ACC112 (cell line): ENCODE data around the gene NAA16.

Source experiments
- H2AFZ ChIP-seq: fragments of 200-600 bp; sonication (generic); one replicate; pipeline ENCODE4 v1.6.0; 2017; ENCODE audit warnings: antibody characterized with exemption, low read length; ENCODE audit not compliant: unreplicated experiment
- H3K27ac ChIP-seq: fragments of 200-600 bp; sonication (generic); 2 replicates; pipeline ENCODE4 v1.5.1; 2014; ENCODE audit warnings: low read depth, mild to moderate bottlenecking, antibody characterized with exemption, low read length, moderate library complexity
- H3K27me3 ChIP-seq: fragments of 200-600 bp; sonication (generic); 2 replicates; pipeline ENCODE4 v1.6.1; 2014; ENCODE audit warnings: mild to moderate bottlenecking, antibody characterized with exemption, low read length, moderate library complexity, mixed read lengths; ENCODE audit not compliant: insufficient read depth
- H3K36me3 ChIP-seq: fragments of 200-600 bp; sonication (generic); 2 replicates; pipeline ENCODE4 v1.6.1; 2016; ENCODE audit warnings: mild to moderate bottlenecking, antibody characterized with exemption, low read length, moderate library complexity, mixed read lengths; ENCODE audit not compliant: insufficient read depth
- H3K4me1 ChIP-seq: fragments of 200-600 bp; sonication (generic); one replicate; pipeline ENCODE4 v1.6.1; 2016; ENCODE audit warnings: low read length, mixed read lengths; ENCODE audit not compliant: insufficient read depth, unreplicated experiment, control insufficient read depth
- H3K4me3 ChIP-seq: fragments of 200-600 bp; sonication (generic); 2 replicates; pipeline ENCODE4 v1.5.1; 2014; ENCODE audit warnings: mild to moderate bottlenecking, low read depth, low read length
- H3K79me2 ChIP-seq: fragments of 200-600 bp; sonication (generic); one replicate; pipeline ENCODE4 v1.6.0; 2016; ENCODE audit warnings: low read length; ENCODE audit not compliant: control insufficient read depth, unreplicated experiment, insufficient read depth

Gene NAA16

DNA sequence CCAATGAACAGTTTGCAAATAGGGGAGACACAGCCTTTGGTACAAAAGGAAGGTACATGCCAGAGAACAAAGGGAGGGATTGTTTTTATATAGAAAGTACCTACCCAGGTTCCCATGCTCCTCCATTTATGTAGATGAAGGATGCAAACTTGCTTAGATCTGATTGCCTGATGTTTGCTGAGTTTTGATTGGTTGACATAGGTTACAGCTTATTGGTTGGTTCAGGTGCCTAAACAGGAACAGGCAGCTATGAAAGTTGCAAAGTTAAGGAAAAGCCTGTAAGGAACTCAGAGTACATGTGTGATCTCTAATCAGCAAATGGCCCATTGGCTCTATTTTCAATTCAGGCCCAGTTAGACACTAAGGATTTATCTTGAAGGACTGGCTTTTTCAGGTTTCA lies 6.5 kb upstream of the NAA16 start:
- H3K79me2 ChIP-seq: no peaks in the 10 kb centered on the region
- H3K36me3 ChIP-seq: no peaks in the 10 kb centered on the region
- no peak overlapping the region for H3K4me3 ChIP-seq
- no peak overlapping the region for H2AFZ ChIP-seq
- no peak overlapping the region for H3K27ac ChIP-seq
- H3K4me1 ChIP-seq: peaks cover 6% of the 10 kb centered on the region
- H3K27me3 ChIP-seq: no peaks in the 10 kb centered on the region

- Histone ChIP-seq H3K27me3 (no peaks in the 10 kb centered on the region), H3K4me1 (peaks cover 11% of the 10 kb centered on the region), H3K79me2 (peaks cover 3% of the 10 kb centered on the region), H3K4me3 (no peak overlapping the region), H3K27ac (no peak overlapping the region), H2AFZ (peak overlapping the region; percentile 44), H3K36me3 (no peaks in the 10 kb centered on the region)
Observed at GRCh38 chr13:41306271-41307145, 4.6 kb upstream of the NAA16 start.

DNA sequence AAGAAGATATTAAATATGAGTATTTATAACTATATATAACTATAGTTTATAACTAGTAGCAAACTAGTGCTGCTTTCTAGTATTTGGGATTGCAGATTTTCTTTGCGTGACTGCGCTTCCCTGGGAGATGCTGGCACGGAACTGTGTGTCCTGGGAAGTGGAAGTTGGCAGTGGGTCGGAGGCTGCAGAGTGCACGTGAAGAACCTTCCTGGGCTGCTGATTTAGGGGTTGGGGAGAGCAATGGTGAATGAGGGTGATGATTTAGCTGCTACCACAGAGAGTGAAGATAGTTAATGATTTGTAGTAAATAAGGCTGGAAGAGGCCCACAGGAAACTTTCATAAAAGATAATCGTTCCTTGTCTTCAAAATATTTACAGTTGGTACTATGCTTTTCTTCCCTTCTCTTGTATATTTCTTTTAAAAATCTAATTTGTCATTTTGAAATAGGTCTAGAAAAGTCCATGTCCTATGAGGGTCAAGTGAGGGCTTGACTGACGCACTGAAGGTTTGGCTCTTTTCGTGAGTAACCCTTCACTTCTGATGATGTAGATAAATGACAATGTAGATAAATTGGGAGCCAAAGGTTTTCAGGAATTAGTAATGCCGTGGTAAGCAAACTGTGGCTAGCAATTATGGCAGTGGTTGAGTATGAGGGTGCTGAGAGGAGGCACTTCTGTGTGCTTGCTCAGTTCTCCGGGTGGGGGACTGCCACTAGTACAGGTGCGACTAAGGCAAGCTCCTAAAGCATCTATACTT lies 3.0 kb upstream of the NAA16 start:
- Histone ChIP-seq H3K79me2 (peaks cover 19% of the 10 kb centered on the region), H3K4me1 (peaks cover 11% of the 10 kb centered on the region), H3K36me3 (no peaks in the 10 kb centered on the region), H2AFZ (no peak overlapping the region), H3K27me3 (no peaks in the 10 kb centered on the region), H3K4me3 (no peak overlapping the region), H3K27ac (no peak overlapping the region)

DNA sequence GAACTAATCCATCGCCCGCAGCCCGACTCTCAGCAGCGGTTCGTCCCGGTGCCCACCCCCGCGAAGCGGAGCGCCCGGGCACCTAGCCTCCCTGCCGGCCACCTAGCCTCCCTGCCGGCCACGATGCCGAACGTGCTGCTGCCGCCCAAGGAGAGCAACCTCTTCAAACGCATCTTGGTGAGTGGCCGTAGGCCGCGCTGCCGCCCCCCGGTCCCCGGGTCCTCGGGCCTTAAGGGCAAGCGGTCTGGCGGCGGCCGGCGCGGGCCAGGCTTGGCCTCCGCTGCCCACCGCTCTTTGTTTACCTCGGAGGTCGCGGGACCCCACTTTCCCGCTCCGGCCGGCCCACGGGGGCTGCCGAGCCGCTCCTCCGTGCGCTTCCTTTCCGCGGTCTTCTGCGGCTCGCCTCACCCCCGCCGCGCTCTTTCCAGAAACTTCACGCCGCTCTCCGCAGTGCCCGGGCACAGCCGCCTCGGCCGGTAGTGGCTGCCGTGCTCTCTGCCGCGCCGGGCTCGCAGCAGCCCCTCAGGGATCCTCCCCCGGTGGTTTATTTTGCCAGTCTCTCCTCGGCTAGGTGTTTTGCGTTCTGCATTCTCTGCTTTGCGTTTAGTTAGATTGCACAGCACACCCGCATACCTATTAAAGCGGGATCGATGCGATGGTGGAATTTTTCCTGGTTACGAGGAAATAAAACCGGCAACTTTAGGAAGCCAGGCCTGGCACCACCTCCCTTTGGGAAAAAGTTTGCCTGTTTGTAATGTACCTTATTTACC lies 524 bp downstream of the NAA16 start:
- Histone ChIP-seq H3K27me3 (no peaks in the 10 kb centered on the region), H3K4me1 (peaks cover 29% of the 10 kb centered on the region), H3K27ac (peak overlapping the region; percentile 74), H3K36me3 (no peaks in the 10 kb centered on the region), H3K79me2 (peaks cover 53% of the 10 kb centered on the region), H3K4me3 (peak overlapping the region; percentile 100), H2AFZ (peak overlapping the region; percentile 90)

GRCh38 chr13:41312176-41312500 lies 1.1 kb downstream of the NAA16 start:
- Histone ChIP-seq H2AFZ (peak overlapping the region; percentile 90), H3K79me2 (peaks cover 59% of the 10 kb centered on the region), H3K4me3 (peak overlapping the region; percentile 100), H3K4me1 (peaks cover 24% of the 10 kb centered on the region), H3K27ac (peak overlapping the region; percentile 74), H3K27me3 (no peaks in the 10 kb centered on the region), H3K36me3 (no peaks in the 10 kb centered on the region)

GRCh38 chr13:41313117-41313516 lies 2.0 kb downstream of the NAA16 start:
- H3K27me3 ChIP-seq: no peaks in the 10 kb centered on the region
- no peak overlapping the region for H2AFZ ChIP-seq
- H3K36me3 ChIP-seq: no peaks in the 10 kb centered on the region
- H3K27ac ChIP-seq: no peak overlapping the region
- peaks cover 24% of the 10 kb centered on the region for H3K4me1 ChIP-seq
- H3K4me3 ChIP-seq: peak overlapping the region; percentile 100
- peaks cover 68% of the 10 kb centered on the region for H3K79me2 ChIP-seq

- no peaks in the 10 kb centered on the region for H3K36me3 ChIP-seq
- peaks cover 24% of the 10 kb centered on the region for H3K4me1 ChIP-seq
- peaks cover 74% of the 10 kb centered on the region for H3K79me2 ChIP-seq
- no peaks in the 10 kb centered on the region for H3K27me3 ChIP-seq
- H3K4me3 ChIP-seq: peak overlapping the region; percentile 100
- H2AFZ ChIP-seq: no peak overlapping the region
- no peak overlapping the region for H3K27ac ChIP-seq
Observed at GRCh38 chr13:41313659-41314197, 2.7 kb downstream of the NAA16 start.

GRCh38 chr13:41315443-41316047 lies 4.5 kb downstream of the NAA16 start:
- H2AFZ ChIP-seq: no peak overlapping the region
- H3K27ac ChIP-seq: no peak overlapping the region
- peaks cover 74% of the 10 kb centered on the region for H3K79me2 ChIP-seq
- no peaks in the 10 kb centered on the region for H3K27me3 ChIP-seq
- H3K36me3 ChIP-seq: peaks cover under 1% of the 10 kb centered on the region; the same call in 1 of the 2 replicates
- peaks cover 22% of the 10 kb centered on the region for H3K4me1 ChIP-seq
- peak overlapping the region; percentile 28; the same call in 1 of the 2 replicates for H3K4me3 ChIP-seq

GRCh38 chr13:41317243-41317642 lies 6.2 kb downstream of the NAA16 start:
- H3K4me1 ChIP-seq: peaks cover 19% of the 10 kb centered on the region
- no peak overlapping the region for H3K27ac ChIP-seq
- peaks cover 63% of the 10 kb centered on the region for H3K79me2 ChIP-seq
- H3K4me3 ChIP-seq: no peak overlapping the region
- H3K36me3 ChIP-seq: peaks cover 4% of the 10 kb centered on the region; the same call in 1 of the 2 replicates
- no peaks in the 10 kb centered on the region for H3K27me3 ChIP-seq
- no peak overlapping the region for H2AFZ ChIP-seq

GRCh38 chr13:41325752-41326151 lies 14.7 kb downstream of the NAA16 start:
- Histone ChIP-seq H3K4me3 (no peak overlapping the region), H3K79me2 (no peaks in the 10 kb centered on the region), H3K27ac (no peak overlapping the region), H3K27me3 (no peaks in the 10 kb centered on the region), H3K36me3 (peaks cover 8% of the 10 kb centered on the region; the same call in 1 of the 2 replicates), H3K4me1 (peaks cover 4% of the 10 kb centered on the region), H2AFZ (no peak overlapping the region)
